Renal cortical epithelial cell (primary cell): Measurements from ENCODE around the gene FAM240B. TPM values are rescaled to one million over a fixed set of nuclear protein-coding genes. Genes with fewer than 3 reads are reported as not detected.

Experiments used
- DNase-seq: peaks from one replicate; pipeline ENCODE4 v3.0.0-alpha.2; 2011; ENCODE audit warnings: low read depth
- total RNA-seq: library from RNA; depleted of rRNA; stranded (reverse); fragments of >200 nt; gene quantifications from 2 replicates; pipeline ENCODE4 v1.2.3, GENCODE V29; 2014

The FAM240B gene
- total RNA-seq, 1 donor from 2014 or later: not detected

DNA sequence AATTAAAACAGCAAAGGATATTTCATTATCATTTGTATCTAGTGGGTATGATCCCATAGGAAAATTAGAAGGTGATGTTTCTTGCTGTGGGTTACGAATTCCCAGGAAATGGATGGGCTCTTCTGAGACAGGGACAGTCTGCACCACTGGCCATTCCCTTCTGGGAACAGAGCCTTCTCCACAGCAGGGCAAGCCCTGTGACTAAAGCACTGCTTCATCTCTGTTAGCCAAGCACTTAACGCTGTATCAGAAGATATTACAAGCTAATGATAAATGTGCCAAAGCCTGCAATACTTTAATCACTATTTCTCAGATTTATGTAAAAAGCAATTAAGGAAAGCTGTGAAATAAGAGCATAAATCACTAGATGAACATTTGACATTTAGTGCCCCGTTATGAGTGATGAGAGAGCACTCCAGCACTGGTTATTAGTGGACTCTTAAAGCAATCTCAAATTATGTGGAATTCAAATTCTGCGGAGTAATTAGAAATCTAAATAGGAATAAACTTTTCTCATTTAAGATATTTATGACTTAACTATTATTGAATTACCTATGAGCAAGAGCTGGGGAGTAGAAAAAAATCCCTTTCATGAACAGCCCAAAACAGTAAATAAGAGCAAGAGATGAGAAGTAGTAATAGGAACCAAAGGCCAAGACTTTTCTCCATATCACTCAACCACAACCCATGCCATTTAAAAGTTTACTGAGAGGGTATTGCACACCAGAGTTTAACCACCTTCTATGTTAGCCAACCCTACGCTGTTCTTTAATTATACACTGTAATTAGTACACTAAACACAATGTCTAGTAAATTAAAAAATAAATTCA, 49.2 kb downstream of the FAM240B start:
- DNase-seq: no peak

DNA sequence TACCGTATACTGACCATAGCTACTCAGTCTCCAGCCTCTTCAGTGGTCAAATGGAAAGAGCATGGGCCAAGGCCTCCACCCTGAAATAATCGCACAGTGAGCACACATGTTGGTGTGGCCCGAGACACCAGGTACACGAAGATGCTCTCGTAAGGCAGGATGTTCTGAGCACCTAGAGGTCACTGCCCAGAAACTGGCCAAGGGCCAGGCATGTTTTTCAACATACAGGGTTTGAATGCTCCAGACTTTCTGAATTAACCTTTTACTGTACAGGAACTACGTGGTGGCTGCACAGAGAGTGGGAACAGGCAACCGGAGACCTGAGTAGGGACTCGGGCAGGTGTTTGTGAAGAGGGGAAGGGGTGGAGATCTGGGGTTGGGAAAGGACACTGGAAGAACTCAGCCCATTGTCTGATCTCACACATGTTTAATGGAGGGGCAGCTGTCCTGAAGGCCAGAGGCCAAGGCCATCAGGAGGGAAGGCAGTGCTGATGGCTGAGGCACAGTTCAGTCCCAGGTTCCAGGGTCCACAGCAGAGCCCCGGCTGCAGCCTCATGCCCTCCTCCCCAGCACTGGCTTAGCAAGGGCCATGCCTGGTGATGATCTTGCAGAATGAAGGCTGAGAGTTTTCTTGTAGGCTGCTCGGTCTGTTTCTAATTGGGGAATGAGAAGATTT, 51.0 kb downstream of the FAM240B start:
- no peak for DNase-seq

GRCh38 chr9:38662763-38663593, 57.0 kb downstream of the FAM240B start:
- DNase-seq: no peak

DNA sequence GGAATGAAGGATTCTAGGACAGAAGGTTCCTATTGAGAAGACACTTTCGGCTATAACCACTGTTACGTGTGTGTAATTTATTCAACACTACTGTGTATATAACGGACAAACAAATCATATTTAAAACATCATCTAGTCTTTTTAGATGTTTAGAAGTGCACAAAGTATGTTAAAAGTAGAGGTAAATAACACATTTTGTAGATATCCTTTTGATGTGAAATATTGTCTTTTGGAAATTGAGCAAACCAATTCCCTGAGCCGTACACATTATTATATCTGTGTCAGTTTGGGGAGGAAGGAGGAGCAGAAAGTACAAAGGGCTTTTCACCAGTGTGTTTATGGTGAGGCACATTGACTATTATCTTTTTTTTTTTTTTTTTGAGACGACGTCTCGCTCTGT, 60.4 kb downstream of the FAM240B start:
- no peak for DNase-seq

DNA sequence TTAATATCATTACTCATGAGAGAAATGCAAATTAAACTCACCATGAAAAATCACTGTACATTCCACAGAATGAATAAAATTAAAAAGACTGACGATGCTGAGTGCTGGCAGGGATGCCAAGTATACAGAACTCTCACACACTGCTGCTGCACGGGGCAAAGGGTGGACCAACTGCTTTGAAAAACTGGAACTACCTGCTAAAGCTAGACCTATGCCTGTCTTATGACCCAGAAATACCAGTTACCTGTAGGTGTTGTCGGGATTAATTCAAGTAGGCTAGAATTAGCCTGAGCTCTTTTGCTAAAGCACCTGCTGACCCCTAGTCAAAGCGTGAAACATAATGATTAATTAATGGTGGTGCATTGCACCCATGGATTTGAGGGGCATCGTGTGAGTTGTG, 63.0 kb downstream of the FAM240B start:
- no peak for DNase-seq

DNA sequence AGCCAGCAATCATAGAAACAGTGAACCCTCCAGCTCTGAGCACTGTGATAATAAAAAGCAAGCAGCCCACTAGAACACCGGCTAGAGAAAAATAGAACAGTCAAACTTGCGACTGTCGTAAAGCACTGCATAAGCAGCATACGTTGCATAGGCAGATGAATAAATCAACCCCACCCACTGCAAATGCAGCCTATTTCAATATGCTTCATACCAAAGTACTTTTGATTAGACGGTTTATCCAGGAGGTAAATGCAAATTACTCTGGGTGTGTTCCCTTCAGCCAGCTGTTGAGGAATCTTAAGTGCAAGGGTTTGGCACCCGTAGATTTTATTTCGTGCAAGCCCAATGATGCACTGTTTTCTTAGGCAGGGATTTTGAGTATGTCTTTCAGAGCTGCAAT, 67.4 kb downstream of the FAM240B start:
- DNase-seq: no peak

GRCh38 chr9:38652044-38652443, 67.9 kb downstream of the FAM240B start:
- no peak for DNase-seq

GRCh38 chr9:38651400-38652042, 68.4 kb downstream of the FAM240B start:
- no peak for DNase-seq

DNA sequence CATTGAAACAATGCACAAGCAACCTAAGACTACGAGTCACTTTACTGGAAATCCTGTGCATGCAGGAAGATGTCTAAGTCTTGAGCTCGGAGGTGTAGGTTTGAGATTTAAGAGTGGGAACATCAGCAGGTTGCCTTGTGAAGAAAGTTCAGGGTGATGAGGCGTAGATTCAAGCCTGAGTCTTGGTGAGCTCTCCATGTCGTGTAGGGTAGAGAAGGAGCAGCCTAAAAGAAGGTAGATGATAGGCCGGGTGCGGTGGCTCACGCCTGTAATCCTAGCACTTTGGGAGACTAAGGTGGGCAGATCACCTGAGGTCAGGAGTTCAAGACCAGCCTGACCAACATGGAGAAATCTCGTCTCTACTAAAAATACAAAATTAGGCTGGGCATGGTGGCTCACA, 69.4 kb downstream of the FAM240B start:
- DNase-seq: no peak

- DNase-seq: no peak
Observed at GRCh38 chr9:38649731-38650363, 70.1 kb downstream of the FAM240B start.

DNA sequence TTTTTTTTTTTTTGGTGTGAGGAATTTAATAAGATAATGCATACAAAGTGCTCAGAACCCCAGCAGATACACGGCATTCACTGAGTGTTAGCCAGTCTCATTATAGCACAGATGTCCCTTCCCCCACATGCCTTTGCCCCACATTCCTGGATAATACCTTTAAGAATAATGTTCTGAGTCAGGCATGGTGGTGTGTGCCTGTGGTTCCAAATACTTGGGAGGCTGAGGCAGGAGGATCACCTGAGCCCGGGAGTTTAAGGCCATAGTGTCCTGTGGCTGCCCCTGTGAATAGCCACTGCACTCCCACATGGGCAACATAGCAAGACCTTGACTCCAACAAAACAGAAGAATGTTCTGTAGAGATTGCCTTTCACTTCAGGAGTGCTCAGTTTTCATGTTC, 75.3 kb downstream of the FAM240B start:
- no peak for DNase-seq

Other genes with a start within 250 kb of the FAM240B start
- gene ANKRD18A, start 99.5 kb downstream of the FAM240B start, total RNA-seq: 2.6 and 3.8 TPM in 2 replicates